Mesenchymal stem cell (in vitro differentiated cells and primary cell): ENCODE data around the gene CORO1C.
A peak's percentile ranks its signal among the peaks of the same experiment; 100 is the strongest.

Experiments used
- DNase-seq: peaks from one replicate; pipeline ENCODE4 v3.0.0-alpha.2; 2013
- H2AFZ ChIP-seq: one replicate; pipeline ENCODE4 v1.6.1; 2013; ENCODE audit warnings: low read depth, mild to moderate bottlenecking, control low read depth, inconsistent platforms, low read length, moderate library complexity
- H2AK5ac ChIP-seq: 2 replicates; pipeline ENCODE4 v1.6.1; 2013; ENCODE audit warnings: low read length, moderate library complexity, mild to moderate bottlenecking, inconsistent platforms; ENCODE audit not compliant: severe bottlenecking
- H2BK120ac ChIP-seq: one replicate; pipeline ENCODE4 v1.6.1; 2013; ENCODE audit warnings: low read depth, mild to moderate bottlenecking, inconsistent platforms, low read length, moderate library complexity
- H2BK12ac ChIP-seq, 2 experiments: one replicate each; pipeline ENCODE4 v1.6.1; 2013; ENCODE audit warnings: inconsistent platforms in 2 of 2, low read length in 2 of 2, mild to moderate bottlenecking in 2 of 2, moderate library complexity in 2 of 2, control low read depth in 1 of 2
- H2BK15ac ChIP-seq: one replicate; pipeline ENCODE4 v1.6.1; 2013; ENCODE audit warnings: mild to moderate bottlenecking, low read depth, inconsistent platforms; ENCODE audit not compliant: poor library complexity, severe bottlenecking
- H2BK5ac ChIP-seq: 2 replicates; pipeline ENCODE4 v1.6.1; 2013; ENCODE audit warnings: low read depth, mild to moderate bottlenecking, low read length, control low read depth, inconsistent platforms; ENCODE audit not compliant: poor library complexity, severe bottlenecking
- H3K14ac ChIP-seq, 2 experiments: one replicate each; pipeline ENCODE4 v1.6.1; 2013; ENCODE audit warnings: inconsistent platforms in 2 of 2, low read length in 2 of 2, control low read depth in 1 of 2, mild to moderate bottlenecking in 1 of 2, moderate library complexity in 1 of 2
- H3K18ac ChIP-seq, 2 experiments: one replicate each; pipeline ENCODE4 v1.6.1; 2013; ENCODE audit warnings: inconsistent platforms in 2 of 2, low read length in 2 of 2, control low read depth in 1 of 2, low read depth in 1 of 2, mild to moderate bottlenecking in 1 of 2
- H3K23ac ChIP-seq, 2 experiments: one replicate each; pipeline ENCODE4 v1.6.1; 2013; ENCODE audit warnings: inconsistent platforms in 2 of 2, low read length in 2 of 2, mild to moderate bottlenecking in 2 of 2, moderate library complexity in 2 of 2, control low read depth in 1 of 2
- H3K27ac ChIP-seq: 2 replicates; pipeline ENCODE4 v1.5.1; 2013; ENCODE audit warnings: mild to moderate bottlenecking, moderate library complexity, low read length, control low read depth, inconsistent platforms; ENCODE audit not compliant: poor library complexity, severe bottlenecking
- H3K27me3 ChIP-seq, 2 experiments: 2 replicates each; pipeline versions ENCODE4 v1.6.1 to v1.7.0; 2013; ENCODE audit warnings: low read length in 2 of 2, mild to moderate bottlenecking in 2 of 2, moderate library complexity in 2 of 2, control low read depth in 1 of 2, inconsistent platforms in 1 of 2; ENCODE audit not compliant: control insufficient read depth in 1 of 2, insufficient read depth in 1 of 2
- H3K36me3 ChIP-seq, 2 experiments: 2 replicates each; pipeline versions ENCODE4 v1.6.1 to v1.7.0; 2013; ENCODE audit warnings: low read length in 2 of 2, control low read depth in 1 of 2, inconsistent platforms in 1 of 2, low read depth in 1 of 2, mild to moderate bottlenecking in 1 of 2; ENCODE audit not compliant: insufficient read depth in 2 of 2, control insufficient read depth in 1 of 2
- H3K4ac ChIP-seq, 2 experiments: one replicate each; pipeline ENCODE4 v1.6.1; 2013; ENCODE audit warnings: inconsistent platforms in 2 of 2, low read length in 2 of 2, mild to moderate bottlenecking in 2 of 2, moderate library complexity in 2 of 2, control low read depth in 1 of 2, low read depth in 1 of 2
- H3K4me1 ChIP-seq: 2 replicates; pipeline ENCODE4 v1.6.1; 2013; ENCODE audit warnings: low read depth, low read length, control low read depth; ENCODE audit not compliant: control insufficient read depth, insufficient read depth
- H3K4me2 ChIP-seq: 2 replicates; pipeline ENCODE4 v1.6.1; 2013; ENCODE audit warnings: low read length, mild to moderate bottlenecking, inconsistent platforms; ENCODE audit not compliant: poor library complexity, severe bottlenecking
- H3K4me3 ChIP-seq, 2 experiments: 2 replicates each; pipeline versions ENCODE4 v1.5.1 to v1.7.0; 2013; ENCODE audit warnings: low read length in 2 of 2, mild to moderate bottlenecking in 2 of 2, control low read depth in 1 of 2, low read depth in 1 of 2; ENCODE audit not compliant: insufficient read depth in 1 of 2
- H3K79me1 ChIP-seq: replicated peaks from 2 replicates; pipeline ENCODE4 v1.6.1; 2013; ENCODE audit warnings: mild to moderate bottlenecking, control low read depth, low read length, inconsistent platforms; ENCODE audit not compliant: poor library complexity, severe bottlenecking
- H3K9ac ChIP-seq: 2 replicates; pipeline ENCODE4 v1.7.0; 2013; ENCODE audit warnings: mild to moderate bottlenecking, low read length, moderate library complexity
- H3K9me3 ChIP-seq: 2 replicates; pipeline ENCODE4 v1.7.0; 2013; ENCODE audit warnings: mild to moderate bottlenecking, low read length; ENCODE audit not compliant: control insufficient read depth
- H4K8ac ChIP-seq: one replicate; pipeline ENCODE4 v1.6.1; 2013; ENCODE audit warnings: inconsistent platforms, mild to moderate bottlenecking, low read length, moderate library complexity
- H4K91ac ChIP-seq: one replicate; pipeline ENCODE4 v1.6.1; 2013; ENCODE audit warnings: mild to moderate bottlenecking, low read length, inconsistent platforms
- WGBS: methylation state at CpG from one replicate; pipeline ENCODE4 v1.1.7; 2013; ENCODE audit warnings: mixed read lengths; 5-methylcytosine and 5-hydroxymethylcytosine counted together

CORO1C gene

GRCh38 chr12:108644811-108645120 lies 86.6 kb downstream of the CORO1C start:
- Histone ChIP-seq H3K18ac (no peak overlapping the region), H4K91ac (no peak overlapping the region), H2AK5ac (no peak overlapping the region), H3K9me3 (no peaks in the 10 kb centered on the region), H3K4ac (no peak overlapping the region), H2AFZ (no peak overlapping the region), H3K4me2 (no peak overlapping the region), H3K79me1 (peaks cover 40% of the 10 kb centered on the region), H2BK12ac (no peak overlapping the region), H2BK15ac (no peak overlapping the region), H3K27me3 (no peaks in the 10 kb centered on the region), H2BK120ac (no peak overlapping the region), H3K9ac (no peak overlapping the region), H3K4me3 (no peak overlapping the region), H4K8ac (no peak overlapping the region), H2BK5ac (no peak overlapping the region), H3K36me3 (peaks cover 59 to 61% of the 10 kb centered on the region in 2 experiments), H3K4me1 (peaks cover 18% of the 10 kb centered on the region), H3K27ac (no peak overlapping the region), H3K23ac (no peak overlapping the region), H3K14ac (no peak overlapping the region)
- no peak for DNase-seq
- 97% methylated on average over 7 of the region's 7 CpGs for WGBS

GRCh38 chr12:108643941-108644810 lies 87.1 kb downstream of the CORO1C start:
- DNase-seq = no peak
- H3K4me1 ChIP-seq = peaks cover 18% of the 10 kb centered on the region
- H3K79me1 ChIP-seq = peaks cover 40% of the 10 kb centered on the region
- no peak overlapping the region for H2BK120ac ChIP-seq
- no peak overlapping the region for H2BK12ac ChIP-seq
- no peak overlapping the region for H4K91ac ChIP-seq
- H2BK5ac ChIP-seq = no peak overlapping the region
- H4K8ac ChIP-seq = peak overlapping the region; percentile 12
- no peaks in the 10 kb centered on the region for H3K9me3 ChIP-seq
- H3K27ac ChIP-seq = no peak overlapping the region
- H2BK15ac ChIP-seq = no peak overlapping the region
- no peak overlapping the region for H3K23ac ChIP-seq
- H3K36me3 ChIP-seq = peaks cover 56 to 59% of the 10 kb centered on the region in 2 experiments
- H3K18ac ChIP-seq = no peak overlapping the region
- H3K14ac ChIP-seq = no peak overlapping the region
- H3K4ac ChIP-seq = no peak overlapping the region
- no peak overlapping the region for H2AFZ ChIP-seq
- no peak overlapping the region for H3K9ac ChIP-seq
- H2AK5ac ChIP-seq = no peak overlapping the region
- 82% methylated on average over 18 of the region's 18 CpGs for whole genome bisulfite sequencing
- H3K4me3 ChIP-seq = no peak overlapping the region
- no peak overlapping the region for H3K4me2 ChIP-seq
- no peaks in the 10 kb centered on the region for H3K27me3 ChIP-seq

- no peak overlapping the region for H3K4ac ChIP-seq
- H2AFZ ChIP-seq = no peak overlapping the region
- H3K4me1 ChIP-seq = peaks cover 24% of the 10 kb centered on the region
- no peaks in the 10 kb centered on the region for H3K9me3 ChIP-seq
- H2BK5ac ChIP-seq = no peak overlapping the region
- H3K27me3 ChIP-seq = no peaks in the 10 kb centered on the region
- DNase-seq = no peak
- peaks cover 35% of the 10 kb centered on the region for H3K79me1 ChIP-seq
- no peak overlapping the region for H3K14ac ChIP-seq
- H3K23ac ChIP-seq = no peak overlapping the region
- H2BK120ac ChIP-seq = no peak overlapping the region
- no peak overlapping the region for H2AK5ac ChIP-seq
- no peak overlapping the region for H2BK15ac ChIP-seq
- H3K18ac ChIP-seq = no peak overlapping the region
- H4K91ac ChIP-seq = no peak overlapping the region
- H3K9ac ChIP-seq = no peak overlapping the region
- H3K4me3 ChIP-seq = no peak overlapping the region
- H3K4me2 ChIP-seq = no peak overlapping the region
- peaks cover 45 to 54% of the 10 kb centered on the region in 2 experiments for H3K36me3 ChIP-seq
- no peak overlapping the region for H4K8ac ChIP-seq
- WGBS = 100% methylated on average over 1 of the region's 1 CpG
- H2BK12ac ChIP-seq = no peak overlapping the region
- H3K27ac ChIP-seq = no peak overlapping the region
These were observed 88.2 kb downstream of the CORO1C start for GRCh38 chr12:108642899-108643654.

- Histone ChIP-seq H3K18ac (peak overlapping the region in 1 of 2 experiments; percentile 28), H3K23ac (no peak overlapping the region), H2BK5ac (no peak overlapping the region), H3K4ac (no peak overlapping the region), H3K4me2 (no peak overlapping the region), H3K9me3 (no peaks in the 10 kb centered on the region), H4K8ac (no peak overlapping the region), H3K36me3 (peaks cover 39 to 49% of the 10 kb centered on the region in 2 experiments), H3K14ac (no peak overlapping the region), H3K9ac (no peak overlapping the region), H4K91ac (no peak overlapping the region), H2BK120ac (no peak overlapping the region), H3K4me1 (peaks cover 28% of the 10 kb centered on the region), H3K27ac (no peak overlapping the region), H2AFZ (no peak overlapping the region), H3K79me1 (peaks cover 29% of the 10 kb centered on the region), H3K4me3 (no peak overlapping the region), H3K27me3 (no peaks in the 10 kb centered on the region), H2AK5ac (no peak overlapping the region), H2BK12ac (no peak overlapping the region), H2BK15ac (no peak overlapping the region)
- DNase-seq = no peak
- 98% methylated on average over 14 of the region's 16 CpGs for WGBS
These were observed 88.9 kb downstream of the CORO1C start for GRCh38 chr12:108642269-108642870.
